Nephron (organoid): ENCODE results near the gene SSRP1.
A peak's percentile ranks its signal among the peaks of the same experiment; 100 is the strongest.

Experiments
- H3K27ac Mint-ChIP-seq, 3 experiments: 2 replicates each; pipeline ENCODE4 v1.8.0; 2020; ENCODE audit warnings: mixed read lengths in 3 of 3, mild to moderate bottlenecking in 2 of 3, moderate library complexity in 1 of 3
- H3K27me3 Mint-ChIP-seq: 2 replicates; pipeline ENCODE4 v1.8.0; 2021; ENCODE audit warnings: low read depth, mild to moderate bottlenecking, moderate library complexity, mixed read lengths
- H3K36me3 Mint-ChIP-seq: 2 replicates; pipeline ENCODE4 v1.8.0; 2020; ENCODE audit warnings: low read depth, mixed read lengths
- H3K4me1 Mint-ChIP-seq: 2 replicates; pipeline ENCODE4 v1.8.0; 2020; ENCODE audit warnings: mixed read lengths
- H3K4me3 Mint-ChIP-seq, 3 experiments: 2 replicates each; pipeline ENCODE4 v1.8.0; 2020; ENCODE audit warnings: mild to moderate bottlenecking in 3 of 3, mixed read lengths in 3 of 3, moderate library complexity in 2 of 3
- H3K9me3 Mint-ChIP-seq: 2 replicates; pipeline ENCODE4 v1.8.0; 2020; ENCODE audit warnings: mixed read lengths
- TF ChIP-seq, protein P1 (sequence below), 3 experiments: fragments of 200-600 bp; sonication (generic); IDR thresholded peaks; one replicate each; pipeline ENCODE4 v1.5.0; 2021; ENCODE audit warnings: antibody characterized with exemption in 3 of 3; ENCODE audit not compliant: unreplicated experiment in 3 of 3

SSRP1 gene

DNA sequence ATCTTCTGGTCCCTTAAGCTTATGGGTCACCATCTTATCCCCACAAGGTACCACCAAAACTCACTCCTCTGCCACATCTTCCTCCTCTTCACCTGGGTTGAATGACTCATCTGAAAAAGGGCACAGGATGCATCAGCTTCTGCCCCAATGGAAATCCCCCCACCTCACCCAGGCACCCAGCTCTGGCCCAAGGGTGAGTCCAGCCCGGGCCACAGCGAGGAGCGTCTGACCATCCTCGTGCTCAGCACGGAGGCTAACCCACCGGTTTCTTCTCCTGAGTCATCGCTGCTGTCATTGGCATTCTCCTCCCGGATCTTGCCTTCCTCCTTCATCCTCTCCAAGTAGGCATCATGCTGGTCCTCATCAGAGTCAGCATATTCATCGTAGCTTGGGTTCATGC lies 5.7 kb downstream of the SSRP1 start:
- TF ChIP-seq, protein P1, sequence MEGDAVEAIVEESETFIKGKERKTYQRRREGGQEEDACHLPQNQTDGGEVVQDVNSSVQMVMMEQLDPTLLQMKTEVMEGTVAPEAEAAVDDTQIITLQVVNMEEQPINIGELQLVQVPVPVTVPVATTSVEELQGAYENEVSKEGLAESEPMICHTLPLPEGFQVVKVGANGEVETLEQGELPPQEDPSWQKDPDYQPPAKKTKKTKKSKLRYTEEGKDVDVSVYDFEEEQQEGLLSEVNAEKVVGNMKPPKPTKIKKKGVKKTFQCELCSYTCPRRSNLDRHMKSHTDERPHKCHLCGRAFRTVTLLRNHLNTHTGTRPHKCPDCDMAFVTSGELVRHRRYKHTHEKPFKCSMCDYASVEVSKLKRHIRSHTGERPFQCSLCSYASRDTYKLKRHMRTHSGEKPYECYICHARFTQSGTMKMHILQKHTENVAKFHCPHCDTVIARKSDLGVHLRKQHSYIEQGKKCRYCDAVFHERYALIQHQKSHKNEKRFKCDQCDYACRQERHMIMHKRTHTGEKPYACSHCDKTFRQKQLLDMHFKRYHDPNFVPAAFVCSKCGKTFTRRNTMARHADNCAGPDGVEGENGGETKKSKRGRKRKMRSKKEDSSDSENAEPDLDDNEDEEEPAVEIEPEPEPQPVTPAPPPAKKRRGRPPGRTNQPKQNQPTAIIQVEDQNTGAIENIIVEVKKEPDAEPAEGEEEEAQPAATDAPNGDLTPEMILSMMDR (IDR thresholded peaks at IDR 0.05; ENCODE audit: unreplicated experiment in 3 of 3), result no peak
- no peaks in the 10 kb centered on the region for H3K27me3 Mint-ChIP-seq
- peak overlapping the region in 1 of 3 experiments; percentile 35 for H3K4me3 Mint-ChIP-seq
- H3K9me3 Mint-ChIP-seq, result no peaks in the 10 kb centered on the region
- peaks cover 82% of the 10 kb centered on the region for H3K36me3 Mint-ChIP-seq
- H3K27ac Mint-ChIP-seq, result no peak overlapping the region
- H3K4me1 Mint-ChIP-seq, result peaks cover 38% of the 10 kb centered on the region

DNA sequence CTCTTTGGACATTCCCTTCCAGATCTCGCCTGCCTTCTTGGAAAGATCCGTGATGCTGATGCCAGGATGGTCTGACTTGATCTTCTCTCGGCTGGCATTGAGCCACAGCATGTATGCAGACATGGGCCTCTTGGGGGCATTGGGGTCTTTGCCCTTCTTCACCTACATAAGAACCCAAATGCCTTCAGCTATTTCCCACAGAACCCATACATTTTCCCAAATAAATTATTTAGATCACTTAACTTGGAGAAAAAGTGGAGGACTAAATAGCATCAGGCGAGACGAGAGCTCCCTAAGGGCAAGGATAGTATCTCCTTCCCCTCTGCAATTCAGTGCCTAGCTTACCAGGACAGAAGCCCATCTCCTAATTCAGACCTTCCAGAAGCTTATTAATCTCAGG lies 8.0 kb downstream of the SSRP1 start:
- Mint-ChIP-seq H3K27me3 (no peaks in the 10 kb centered on the region), H3K27ac (peak overlapping the region; percentile 84 to 99 (median 97)), H3K4me1 (peaks cover 35% of the 10 kb centered on the region), H3K9me3 (no peaks in the 10 kb centered on the region), H3K4me3 (peak overlapping the region; percentile 15 to 90 (median 39)), H3K36me3 (peaks cover 71% of the 10 kb centered on the region)
- TF ChIP-seq, protein P1 (IDR thresholded peaks at IDR 0.05; ENCODE audit: unreplicated experiment in 3 of 3), result no peak

DNA sequence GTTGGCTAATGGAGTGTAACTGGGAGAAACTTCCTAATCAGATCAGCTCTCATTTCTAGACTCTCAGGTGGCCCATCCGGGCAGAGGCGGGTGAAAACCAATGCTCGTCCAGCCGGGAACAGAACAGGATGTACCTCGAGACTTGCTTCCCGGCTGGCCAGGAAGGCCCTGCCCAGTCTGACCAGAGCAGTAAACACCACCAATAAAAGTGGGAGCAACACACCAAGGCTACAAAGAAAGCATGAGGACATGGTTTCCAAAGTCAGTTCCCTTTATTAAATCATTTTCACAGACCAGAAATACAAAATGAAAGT lies 10.0 kb downstream of the SSRP1 start:
- TF ChIP-seq, protein P1 (IDR thresholded peaks at IDR 0.05; ENCODE audit: unreplicated experiment in 3 of 3), result no peak
- Mint-ChIP-seq H3K4me1 (peaks cover 55% of the 10 kb centered on the region), H3K9me3 (no peaks in the 10 kb centered on the region), H3K4me3 (peak overlapping the region; percentile 89 to 90 (median 90)), H3K36me3 (peaks cover 57% of the 10 kb centered on the region), H3K27ac (peak overlapping the region; percentile 97 to 99 (median 98)), H3K27me3 (peaks cover 3% of the 10 kb centered on the region)

DNA sequence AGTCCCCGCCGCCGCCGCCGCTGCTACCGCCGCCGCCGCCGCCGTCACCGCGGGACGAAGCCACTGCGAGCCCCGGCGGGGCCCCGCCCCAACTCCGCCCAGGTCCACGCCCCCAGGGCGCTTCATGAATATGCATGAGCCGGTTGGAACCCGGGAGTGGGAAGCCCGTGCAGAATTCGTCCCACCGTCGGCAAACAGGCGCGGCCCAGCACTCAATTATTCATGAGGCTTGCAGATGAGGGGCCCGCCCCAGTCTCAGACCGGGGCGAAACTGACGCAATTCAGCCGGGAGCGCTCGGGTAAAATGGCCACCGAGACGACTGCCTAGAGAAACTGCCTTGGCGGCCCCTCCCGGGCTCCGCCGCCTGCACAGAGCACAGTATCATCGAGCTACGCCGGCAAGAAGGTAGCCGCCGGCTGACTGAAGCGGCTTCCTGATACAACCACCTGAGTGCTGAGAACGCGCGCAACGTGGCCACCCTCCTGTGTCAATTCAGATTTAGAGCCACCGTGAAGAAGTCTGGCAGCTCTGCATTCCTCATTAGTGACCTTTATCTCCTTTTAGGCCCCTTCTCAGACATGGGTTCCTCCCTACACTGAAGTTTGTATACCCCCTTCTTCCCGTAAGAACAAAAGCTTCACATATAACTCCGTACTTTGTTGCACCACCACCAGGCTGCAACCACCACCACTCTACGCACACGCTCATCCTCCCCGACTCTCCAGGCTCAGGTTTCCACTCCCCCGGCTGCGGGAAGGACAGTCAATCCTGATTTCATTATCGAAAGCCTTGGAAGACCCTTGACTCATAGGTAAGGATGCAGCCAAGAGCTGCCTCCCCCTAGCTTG lies 10.6 kb downstream of the SSRP1 start, which contains the start of gene TNKS1BP1:
Gene TNKS1BP1, minus strand, starts transcription at position 67 of the 849 bp plus-strand sequence. CDS start 3,067 bp downstream, outside the sequence.
- Mint-ChIP-seq H3K9me3 (no peaks in the 10 kb centered on the region), H3K4me3 (peak within 1 kb of the TSS; percentile 89 to 97 (median 90)), H3K4me1 (peaks cover 57% of the 10 kb centered on the region), H3K27ac (peak within 1 kb of the TSS; percentile 98 to 99 (median 98)), H3K36me3 (peaks cover 53% of the 10 kb centered on the region), H3K27me3 (peaks cover 3% of the 10 kb centered on the region)
- TF ChIP-seq, protein P1 (IDR thresholded peaks at IDR 0.05; ENCODE audit: unreplicated experiment in 3 of 3), result peak in 1 of 3 experiments; percentile 9

DNA sequence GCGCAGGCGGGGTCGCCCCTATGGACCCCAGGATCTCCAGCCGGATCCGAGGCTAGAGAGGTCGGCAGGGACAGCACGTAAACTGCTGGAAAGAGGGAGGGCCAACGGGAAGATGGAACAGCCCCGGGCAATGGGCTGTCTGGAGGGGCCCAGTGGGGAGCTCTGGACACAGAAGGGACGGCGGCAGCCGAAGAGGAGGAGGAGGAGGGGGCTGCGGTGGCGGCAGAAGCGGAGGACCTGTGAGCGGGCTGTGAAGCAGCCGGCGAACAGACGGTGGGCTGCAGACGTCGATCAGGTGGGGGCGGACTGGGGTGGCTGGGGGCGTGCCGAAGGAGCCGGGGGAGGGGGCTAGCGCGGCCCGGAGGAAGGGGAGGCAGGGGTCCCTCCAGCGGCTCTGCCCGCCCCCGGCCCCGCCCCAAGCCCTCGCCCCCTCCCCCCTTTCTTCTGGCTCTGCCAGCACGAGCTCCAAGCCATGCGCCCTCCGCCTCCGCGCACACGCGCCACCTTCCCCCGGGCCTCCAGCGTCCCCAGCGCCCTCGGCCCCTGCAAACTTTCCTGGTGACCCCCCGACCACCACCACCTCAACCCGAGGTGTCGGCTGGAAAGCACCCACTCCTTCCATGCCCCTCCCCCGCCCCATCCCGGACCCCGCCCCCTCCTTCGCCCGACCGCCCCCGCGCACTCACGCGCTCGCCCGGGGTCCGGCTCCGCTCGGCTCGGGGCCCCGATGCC lies 11.4 kb downstream of the SSRP1 start:
- Mint-ChIP-seq H3K9me3 (no peaks in the 10 kb centered on the region), H3K27me3 (peaks cover 3% of the 10 kb centered on the region), H3K36me3 (peaks cover 51% of the 10 kb centered on the region), H3K4me3 (peak overlapping the region; percentile 89 to 97 (median 90)), H3K27ac (peak overlapping the region; percentile 92 to 99 (median 98)), H3K4me1 (peaks cover 57% of the 10 kb centered on the region)
- TF ChIP-seq, protein P1 (IDR thresholded peaks at IDR 0.05; ENCODE audit: unreplicated experiment in 3 of 3), result no peak
